ENCODE results near the gene FGF14. TPM values are rescaled to one million over a fixed set of nuclear protein-coding genes. Genes with fewer than 3 reads are reported as not detected.

The FGF14 gene
- total RNA-seq, 4 donors from 2014 or later: 0.36 to 1.9 (median 0.45) TPM

DNA sequence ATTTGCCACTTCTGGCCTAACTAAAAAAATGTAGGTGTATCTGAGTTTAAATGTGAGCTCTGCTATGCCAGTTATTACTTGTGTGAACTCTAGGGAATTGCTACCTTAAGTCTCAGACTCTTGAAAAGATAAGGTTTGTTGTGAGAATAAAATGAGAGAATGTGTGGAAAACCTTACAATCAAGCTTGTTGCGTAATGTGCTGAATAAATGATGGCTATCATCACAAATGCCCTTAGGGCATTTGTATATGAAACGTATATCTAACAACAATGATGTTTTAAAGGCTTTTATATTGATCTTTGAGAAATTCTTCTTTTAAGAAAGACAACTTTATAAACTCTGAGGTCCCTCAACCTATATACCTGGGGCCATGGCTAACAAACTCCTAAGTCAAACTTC, 564.6 kb downstream of the FGF14 start:
- 67 to 74% methylated on average over 2 of the region's 2 CpGs for WGBS, 2 donors
- DNase-seq (ENCODE audit: low spot score in 2 of 2): no peak
- H3K4me3 ChIP-seq (ENCODE audit: low read depth, poor library complexity, severe bottlenecking): no peak overlapping the region
- TF ChIP-seq POLR2A (IDR thresholded peaks at IDR 0.05) (no peak), CTCF (IDR thresholded peaks at IDR 0.05) (no peak)
- intact Hi-C loops (cut with DNase I; ENCODE audit: low total_unique reads): no loop called here

DNA sequence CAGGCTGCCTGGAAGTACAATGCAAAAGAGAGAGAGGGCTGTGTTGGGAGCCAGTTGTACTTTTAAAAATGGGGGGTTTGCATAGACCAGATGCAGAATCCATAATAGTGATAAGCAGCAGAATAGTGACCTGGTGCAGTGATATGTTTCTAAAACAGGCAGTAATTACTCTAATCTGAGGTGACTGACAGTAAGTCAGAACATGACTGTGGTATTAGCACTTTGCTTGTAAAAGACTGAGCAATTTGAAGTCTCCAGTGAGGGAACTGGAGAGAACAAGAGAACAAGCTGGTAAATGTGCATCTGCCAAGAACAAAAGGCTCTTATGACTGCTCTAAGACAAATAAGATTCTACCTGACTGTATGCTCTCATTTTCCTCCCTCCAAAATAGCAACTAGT, 565.9 kb downstream of the FGF14 start:
- intact Hi-C loops (cut with DNase I; ENCODE audit: low total_unique reads): no loop called here
- DNase-seq (ENCODE audit: low spot score in 2 of 2): no peak
- TF ChIP-seq POLR2A (IDR thresholded peaks at IDR 0.05) (no peak), CTCF (IDR thresholded peaks at IDR 0.05) (no peak)

DNA sequence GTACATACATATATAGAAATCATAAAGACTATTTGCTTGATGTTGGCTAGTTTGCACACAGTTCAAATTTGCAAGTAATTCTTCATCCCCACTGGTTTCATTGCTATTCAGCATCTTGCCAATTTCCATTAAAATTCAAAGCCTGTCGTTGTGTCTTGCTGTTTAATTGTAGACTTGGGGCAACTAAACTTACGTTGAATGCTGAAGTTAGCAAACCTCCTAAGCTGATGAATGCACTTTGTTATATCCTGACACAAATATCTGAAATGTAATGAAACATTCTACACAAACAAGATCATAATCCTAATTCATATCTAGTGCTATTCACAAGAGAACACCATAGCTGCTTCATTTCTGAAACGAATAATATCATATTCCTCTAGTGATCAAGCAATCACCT, 568.2 kb downstream of the FGF14 start:
- intact Hi-C loops (cut with DNase I; ENCODE audit: low total_unique reads): no loop called here
- no peak overlapping the region for H3K4me3 ChIP-seq (ENCODE audit: low read depth, poor library complexity, severe bottlenecking)
- DNase-seq (ENCODE audit: low spot score in 2 of 2): no peak
- 81 to 82% methylated on average over 3 of the region's 3 CpGs for WGBS, 2 donors
- no peak for TF ChIP-seq CTCF (IDR thresholded peaks at IDR 0.05)
- no peak for TF ChIP-seq POLR2A (IDR thresholded peaks at IDR 0.05)

More for the DNA sequence above, 565.9 kb downstream of the FGF14 start:
- H3K4me3 ChIP-seq (ENCODE audit: low read depth, poor library complexity, severe bottlenecking): no peak overlapping the region

- intact Hi-C loops (cut with DNase I; ENCODE audit: low total_unique reads): no loop called here
- 77 to 86% methylated on average over 2 of the region's 2 CpGs for WGBS, 2 donors
- H3K4me3 ChIP-seq (ENCODE audit: low read depth, poor library complexity, severe bottlenecking): no peak overlapping the region
- no peak for DNase-seq (ENCODE audit: low spot score in 2 of 2)
- TF ChIP-seq CTCF (IDR thresholded peaks at IDR 0.05) (no peak), POLR2A (IDR thresholded peaks at IDR 0.05) (no peak)
These were observed 571.8 kb downstream of the FGF14 start for GRCh38 chr13:101830035-101830434.

DNA sequence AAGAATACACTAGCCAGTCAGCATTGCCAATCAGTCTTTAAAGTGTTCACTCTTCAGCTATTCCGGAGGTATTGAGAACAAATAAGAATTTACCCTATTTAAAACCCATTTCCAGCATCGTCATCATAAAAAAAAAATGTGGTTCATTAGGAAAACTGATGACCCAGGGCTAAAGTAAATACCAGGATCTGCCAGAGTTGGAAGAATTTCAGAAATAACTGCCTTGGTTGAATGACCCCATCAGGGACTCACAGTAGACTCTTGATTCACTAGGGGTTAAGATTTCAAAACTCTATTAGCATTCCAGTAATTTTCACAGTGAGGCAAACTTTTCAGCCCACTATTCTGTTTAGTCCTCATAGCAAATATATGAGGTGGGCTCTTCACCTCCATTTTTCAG, 572.4 kb downstream of the FGF14 start:
- intact Hi-C loops (cut with DNase I; ENCODE audit: low total_unique reads): no loop called here
- WGBS, 2 donors: 67 to 77% methylated on average over 2 of the region's 2 CpGs
- DNase-seq (ENCODE audit: low spot score in 2 of 2): no peak
- TF ChIP-seq POLR2A (IDR thresholded peaks at IDR 0.05) (no peak), CTCF (IDR thresholded peaks at IDR 0.05) (no peak)
- H3K4me3 ChIP-seq (ENCODE audit: low read depth, poor library complexity, severe bottlenecking): no peak overlapping the region

DNA sequence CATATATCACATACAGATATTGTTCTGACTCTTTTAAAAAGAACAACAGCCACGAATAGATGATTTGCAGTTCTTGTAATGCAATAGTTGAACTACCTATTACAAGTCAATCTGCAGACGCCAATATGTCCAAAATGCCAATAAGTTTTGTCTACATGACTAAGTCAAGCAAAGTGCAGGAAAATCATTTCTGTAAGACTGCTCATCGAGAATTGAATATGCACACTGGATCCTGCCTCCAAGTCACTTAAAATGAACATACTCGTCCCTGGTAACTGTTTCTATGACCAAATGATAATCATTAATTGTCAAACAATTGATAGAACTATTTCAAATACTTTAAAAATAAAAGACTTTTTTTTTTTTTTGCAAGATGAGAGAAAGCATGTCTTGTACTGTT, 573.7 kb downstream of the FGF14 start:
- DNase-seq (ENCODE audit: low spot score in 2 of 2): no peak
- intact Hi-C loops (cut with DNase I; ENCODE audit: low total_unique reads): no loop called here
- 73 to 78% methylated on average over 4 of the region's 4 CpGs for WGBS, 2 donors

More for the DNA sequence above, 573.7 kb downstream of the FGF14 start:
- no peak overlapping the region for H3K4me3 ChIP-seq (ENCODE audit: low read depth, poor library complexity, severe bottlenecking)
- no peak for TF ChIP-seq CTCF (IDR thresholded peaks at IDR 0.05)
- no peak for TF ChIP-seq POLR2A (IDR thresholded peaks at IDR 0.05)

All from lower leg skin (tissue), 4 donors.